Esophagus mucosa (tissue), 1 donor: ENCODE measurements around the gene VAPA. TPM values are rescaled to one million over a fixed set of nuclear protein-coding genes. Genes with fewer than 3 reads are reported as not detected.

ENCODE experiments used
- ATAC-seq: fragments of 200-7000 bp; cut with Tn5 transposase; one replicate; pipeline ENCODE4 v1.9.1; 2020
- total RNA-seq: library from RNA; stranded (reverse); gene quantifications from one replicate; pipeline ENCODE4 v1.2.4, GENCODE V29; 2023
- donor health status: DM: yes; HTN: yes; CAD: no.

Gene VAPA
- total RNA-seq, 1 donor from 2014 or later: 232 TPM

- ATAC-seq: no peak
These were observed 70.3 kb downstream of the VAPA start for GRCh38 chr18:9984080-9984479.

DNA sequence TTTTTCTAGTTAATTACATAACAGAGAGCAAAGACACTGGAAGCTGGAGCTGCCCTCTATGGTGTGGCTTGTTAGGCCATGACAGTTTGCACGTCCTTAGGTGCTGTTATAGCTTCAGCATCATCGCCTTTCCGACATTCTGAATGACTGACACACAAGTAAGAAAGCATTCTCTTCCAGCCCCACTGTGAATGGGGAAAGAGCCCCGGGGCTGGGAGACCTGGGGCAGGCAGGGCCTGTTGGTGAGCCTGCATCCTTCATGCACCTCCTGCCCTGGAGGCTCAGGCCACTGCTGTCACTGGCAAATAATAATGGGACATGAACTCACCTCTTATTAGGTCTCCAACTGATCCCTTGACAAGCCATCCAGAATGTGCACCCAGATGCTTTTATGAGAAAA is 71.8 kb downstream of the VAPA start:
- ATAC-seq: no peak

GRCh38 chr18:9986156-9986930 is 72.5 kb downstream of the VAPA start:
- no peak for ATAC-seq

DNA sequence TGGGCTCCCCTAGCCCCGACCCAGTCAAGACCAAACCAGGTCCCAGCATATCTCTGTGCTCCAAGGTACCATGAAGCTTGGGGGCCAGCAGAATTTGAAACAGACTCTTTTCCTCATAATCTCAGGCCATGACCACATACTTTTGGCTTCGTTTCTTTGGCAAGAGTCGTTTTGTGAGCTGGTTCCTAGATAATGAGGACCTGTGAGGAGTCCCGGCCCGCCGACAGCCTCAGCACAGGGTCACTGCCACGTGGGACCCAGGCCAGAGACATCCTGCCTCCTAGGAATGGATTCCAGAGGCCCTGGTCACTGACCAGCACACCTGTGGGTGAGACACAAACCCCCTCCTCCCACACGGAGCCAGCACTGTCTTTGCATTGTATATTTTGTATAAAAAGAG is 73.5 kb downstream of the VAPA start:
- ATAC-seq: no peak

GRCh38 chr18:9987931-9988330 is 74.1 kb downstream of the VAPA start:
- no peak for ATAC-seq

GRCh38 chr18:9988665-9989064 is 74.8 kb downstream of the VAPA start:
- ATAC-seq: no peak

GRCh38 chr18:9989481-9989880 is 75.7 kb downstream of the VAPA start:
- ATAC-seq: no peak

- no peak for ATAC-seq
These were observed 77.5 kb downstream of the VAPA start for GRCh38 chr18:9991011-9992000.

DNA sequence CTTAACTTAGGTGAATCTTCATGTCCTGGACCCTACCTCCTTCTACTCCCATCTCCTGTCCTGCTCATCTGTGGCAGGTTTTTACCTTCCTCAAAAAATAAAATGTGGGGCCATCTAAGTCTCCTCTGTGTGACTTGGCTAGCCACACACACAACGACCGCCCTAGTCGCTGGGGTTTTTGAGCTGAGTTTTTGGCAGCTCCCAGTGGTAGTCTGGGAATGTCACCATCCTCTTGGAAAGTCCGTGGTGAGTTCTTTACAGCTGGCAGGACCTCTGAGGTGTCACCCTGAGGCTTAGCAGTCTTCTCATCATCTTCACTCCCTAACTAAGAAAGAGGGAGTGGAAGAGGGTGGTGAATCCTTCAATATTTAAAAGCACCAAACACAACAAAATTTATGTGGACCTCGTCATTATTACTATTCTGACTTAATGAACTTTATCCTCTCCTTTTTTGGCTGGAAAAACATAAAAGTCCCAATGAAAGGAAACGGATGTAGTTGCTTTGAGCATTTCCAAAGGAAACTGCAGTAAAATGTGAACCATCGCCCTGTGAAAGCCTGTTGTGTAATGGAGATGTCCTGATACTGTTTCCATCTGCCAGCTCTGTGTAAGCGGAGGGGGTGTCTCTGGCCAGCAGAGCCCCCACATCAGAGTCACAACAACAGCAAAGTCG is 78.6 kb downstream of the VAPA start:
- ATAC-seq: no peak

GRCh38 chr18:9992973-9993520 is 79.2 kb downstream of the VAPA start:
- ATAC-seq: no peak

- no peak for ATAC-seq
These were observed 79.8 kb downstream of the VAPA start for GRCh38 chr18:9993521-9994025.

- ATAC-seq: no peak
These were observed 80.3 kb downstream of the VAPA start for GRCh38 chr18:9994026-9994570.

- ATAC-seq: no peak
These were observed 81.0 kb downstream of the VAPA start for GRCh38 chr18:9994701-9995235.

GRCh38 chr18:9995631-9996030 is 81.8 kb downstream of the VAPA start:
- ATAC-seq: peak; percentile 40

- no peak for ATAC-seq
These were observed 82.3 kb downstream of the VAPA start for GRCh38 chr18:9996094-9996493.

DNA sequence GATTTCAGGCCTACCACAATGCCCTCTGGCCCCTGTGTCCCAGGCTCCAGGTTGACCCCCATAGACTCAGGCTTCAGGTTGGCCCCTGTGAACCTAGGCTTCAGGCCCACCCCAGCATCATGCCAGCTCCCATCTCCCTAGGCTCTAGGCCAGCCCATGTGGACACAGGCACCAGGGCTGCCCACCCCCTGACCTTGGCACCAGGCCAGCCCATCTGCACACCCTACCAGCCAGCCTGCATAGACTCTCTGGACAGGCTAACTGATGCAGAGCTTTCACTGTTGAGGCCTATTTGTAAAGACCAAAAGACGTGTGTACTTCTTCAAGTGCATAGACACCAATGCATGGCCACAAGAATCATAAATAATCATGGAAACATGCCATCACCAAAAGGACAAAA is 83.9 kb downstream of the VAPA start:
- ATAC-seq: no peak

DNA sequence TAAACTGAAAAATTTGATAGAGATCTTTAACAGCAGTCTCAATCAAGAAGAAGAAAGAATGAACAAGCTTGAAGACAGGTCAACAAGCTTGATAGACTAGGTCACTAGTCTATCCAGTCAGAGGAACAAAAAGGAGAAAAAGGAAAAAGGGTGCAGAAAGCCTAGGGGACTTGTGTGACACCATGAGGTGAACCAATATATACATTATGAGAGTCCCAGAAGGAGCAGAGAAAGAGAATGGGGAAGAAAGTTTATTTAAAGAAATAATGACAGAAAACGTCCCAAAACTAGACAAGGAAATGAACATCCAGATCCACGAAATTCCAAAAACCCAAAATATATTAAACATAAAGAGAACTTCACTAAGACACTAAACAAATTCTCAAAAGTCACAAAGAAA is 84.5 kb downstream of the VAPA start:
- ATAC-seq: no peak

- no peak for ATAC-seq
These were observed 88.5 kb downstream of the VAPA start for GRCh38 chr18:10002280-10002679.

- no peak for ATAC-seq
These were observed 89.5 kb downstream of the VAPA start for GRCh38 chr18:10003281-10003680.

GRCh38 chr18:10003866-10004265 is 90.0 kb downstream of the VAPA start:
- ATAC-seq: no peak

- no peak for ATAC-seq
These were observed 92.6 kb downstream of the VAPA start for GRCh38 chr18:10006311-10006893.
